Ascending aorta (tissue), 2 donors: ENCODE measurements around the gene PEBP1. TPM values are rescaled to one million over a fixed set of nuclear protein-coding genes. Genes with fewer than 3 reads are reported as not detected.
A peak's percentile ranks its signal among the peaks of the same experiment; 100 is the strongest.

ENCODE experiments used
- DNase-seq, 2 donors: peaks; one replicate each; pipeline ENCODE4 v3.0.0-alpha.2; 2019; ENCODE audit warnings: low spot score in 2 of 2
- H3K27ac ChIP-seq, 2 donors: fragments of 200-600 bp; sonication (generic); one replicate each; pipeline ENCODE4 v1.5.1; 2016 to 2017; ENCODE audit warnings: mild to moderate bottlenecking in 1 of 2
- H3K27me3 ChIP-seq: fragments of 200-600 bp; sonication (generic); one replicate; pipeline ENCODE4 v1.5.1; 2017
- H3K36me3 ChIP-seq, 2 donors: fragments of 200-600 bp; sonication (generic); one replicate each; pipeline ENCODE4 v1.5.1; 2016
- H3K4me1 ChIP-seq, 2 donors: fragments of 200-600 bp; sonication (generic); one replicate each; pipeline ENCODE4 v1.5.1; 2016 to 2017; ENCODE audit warnings: mild to moderate bottlenecking in 1 of 2
- H3K4me3 ChIP-seq, 2 donors: fragments of 200-600 bp; sonication (generic); one replicate each; pipeline ENCODE4 v1.5.1; 2016 to 2017; ENCODE audit warnings: mild to moderate bottlenecking in 1 of 2
- H3K9me3 ChIP-seq, 2 donors: fragments of 200-600 bp; sonication (generic); one replicate each; pipeline ENCODE4 v1.5.1; 2016
- intact Hi-C: fragments of 100-400 bp; cut with DNase I; formaldehyde crosslinking; loops from one replicate; pipeline ENCODE4 v1.15.1; 2023
- total RNA-seq: library from RNA; depleted of rRNA; stranded (reverse); fragments of >200 nt; gene quantifications from one replicate; pipeline ENCODE4 v1.1.0, GENCODE V29; 2016
- TF ChIP-seq, protein P1 (sequence below), 3 experiments: fragments of 200-600 bp in 2 of 3; fragments of 450-650 bp in 1 of 3; sonication (generic) in 2 of 3; IDR thresholded peaks; one replicate each; pipeline ENCODE4 v1.5.1; 2016 to 2019; ENCODE audit warnings: antibody characterized with exemption in 3 of 3, mild to moderate bottlenecking in 1 of 3, moderate library complexity in 1 of 3

The PEBP1 gene
- total RNA-seq, 1 donor from 2014 or later, result 312 TPM

DNA sequence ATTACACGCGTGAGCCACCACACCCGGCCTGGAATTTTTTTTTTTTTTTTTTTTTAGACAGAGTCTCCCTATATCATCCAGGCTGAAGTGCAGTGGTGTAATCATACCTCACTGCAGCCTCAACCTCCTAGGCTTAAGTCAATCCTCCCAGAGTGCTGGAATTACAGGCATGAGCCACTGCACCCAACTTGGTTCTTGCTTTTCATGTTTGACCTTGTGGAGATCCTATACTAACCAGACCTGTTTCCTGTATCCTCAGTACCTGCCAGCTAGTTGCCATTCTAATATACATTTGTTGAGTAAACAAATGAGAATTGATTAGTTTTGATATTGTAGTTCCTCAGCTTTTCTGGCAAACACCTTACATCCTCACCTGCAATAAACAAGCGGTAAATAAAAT lies 28.9 kb upstream of the PEBP1 start:
- H3K27me3 ChIP-seq, result no peaks in the 10 kb centered on the region
- TF ChIP-seq, protein P1, sequence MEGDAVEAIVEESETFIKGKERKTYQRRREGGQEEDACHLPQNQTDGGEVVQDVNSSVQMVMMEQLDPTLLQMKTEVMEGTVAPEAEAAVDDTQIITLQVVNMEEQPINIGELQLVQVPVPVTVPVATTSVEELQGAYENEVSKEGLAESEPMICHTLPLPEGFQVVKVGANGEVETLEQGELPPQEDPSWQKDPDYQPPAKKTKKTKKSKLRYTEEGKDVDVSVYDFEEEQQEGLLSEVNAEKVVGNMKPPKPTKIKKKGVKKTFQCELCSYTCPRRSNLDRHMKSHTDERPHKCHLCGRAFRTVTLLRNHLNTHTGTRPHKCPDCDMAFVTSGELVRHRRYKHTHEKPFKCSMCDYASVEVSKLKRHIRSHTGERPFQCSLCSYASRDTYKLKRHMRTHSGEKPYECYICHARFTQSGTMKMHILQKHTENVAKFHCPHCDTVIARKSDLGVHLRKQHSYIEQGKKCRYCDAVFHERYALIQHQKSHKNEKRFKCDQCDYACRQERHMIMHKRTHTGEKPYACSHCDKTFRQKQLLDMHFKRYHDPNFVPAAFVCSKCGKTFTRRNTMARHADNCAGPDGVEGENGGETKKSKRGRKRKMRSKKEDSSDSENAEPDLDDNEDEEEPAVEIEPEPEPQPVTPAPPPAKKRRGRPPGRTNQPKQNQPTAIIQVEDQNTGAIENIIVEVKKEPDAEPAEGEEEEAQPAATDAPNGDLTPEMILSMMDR (IDR thresholded peaks at IDR 0.05), result no peak
- H3K4me1 ChIP-seq, result no peaks in the 10 kb centered on the region
- DNase-seq, result no peak
- no peak overlapping the region for H3K4me3 ChIP-seq
- intact Hi-C loops, result no loop called here
- no peaks in the 10 kb centered on the region for H3K36me3 ChIP-seq
- H3K9me3 ChIP-seq, result no peaks in the 10 kb centered on the region
- no peak overlapping the region for H3K27ac ChIP-seq

DNA sequence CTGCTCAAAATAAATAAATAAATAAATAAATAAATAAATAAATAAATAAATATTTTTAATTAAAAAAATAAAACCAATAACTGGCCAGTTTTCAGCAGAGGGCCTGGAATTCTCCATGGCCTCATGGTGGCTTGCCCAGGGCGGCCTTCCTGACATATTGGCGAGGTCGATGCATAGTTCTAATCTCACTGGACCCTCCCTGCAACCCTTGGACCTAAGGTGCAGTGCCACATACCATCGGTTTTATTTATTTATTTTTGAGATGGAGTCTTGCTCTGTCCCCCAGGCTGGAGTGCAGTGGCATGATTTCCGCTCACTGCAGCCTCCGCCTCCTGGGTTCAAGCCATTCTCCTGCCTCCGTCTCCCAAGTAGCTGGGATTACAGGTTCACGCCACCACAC lies 28.2 kb upstream of the PEBP1 start:
- Histone ChIP-seq H3K4me3 (no peak overlapping the region), H3K27ac (no peak overlapping the region), H3K36me3 (no peaks in the 10 kb centered on the region), H3K9me3 (no peaks in the 10 kb centered on the region), H3K4me1 (no peaks in the 10 kb centered on the region), H3K27me3 (no peaks in the 10 kb centered on the region)
- DNase-seq, result no peak
- TF ChIP-seq, protein P1 (IDR thresholded peaks at IDR 0.05), result no peak
- intact Hi-C loops, result no loop called here

- intact Hi-C loops, result no loop called here
- no peak for DNase-seq
- TF ChIP-seq, protein P1 (IDR thresholded peaks at IDR 0.05), result no peak
- H3K4me3 ChIP-seq, result no peak overlapping the region
- H3K27ac ChIP-seq, result no peak overlapping the region
- no peaks in the 10 kb centered on the region for H3K36me3 ChIP-seq
- no peaks in the 10 kb centered on the region for H3K4me1 ChIP-seq
- H3K27me3 ChIP-seq, result no peaks in the 10 kb centered on the region
- no peaks in the 10 kb centered on the region for H3K9me3 ChIP-seq
Observed at GRCh38 chr12:118109088-118109487, 26.8 kb upstream of the PEBP1 start.

GRCh38 chr12:118119449-118119879 lies 16.5 kb upstream of the PEBP1 start:
- intact Hi-C loops, result no loop called here
- TF ChIP-seq, protein P1 (IDR thresholded peaks at IDR 0.05), result no peak
- Histone ChIP-seq H3K4me3 (no peak overlapping the region), H3K36me3 (peaks cover 0 to 4% of the 10 kb centered on the region in 2 donors), H3K27me3 (no peaks in the 10 kb centered on the region), H3K4me1 (no peaks in the 10 kb centered on the region), H3K27ac (no peak overlapping the region), H3K9me3 (no peaks in the 10 kb centered on the region)
- DNase-seq, result no peak

GRCh38 chr12:118120579-118121363 lies 15.2 kb upstream of the PEBP1 start:
- H3K9me3 ChIP-seq, result no peaks in the 10 kb centered on the region
- no peak overlapping the region for H3K4me3 ChIP-seq
- H3K36me3 ChIP-seq, result peaks cover 0 to 4% of the 10 kb centered on the region in 2 donors
- no peaks in the 10 kb centered on the region for H3K27me3 ChIP-seq
- TF ChIP-seq, protein P1 (IDR thresholded peaks at IDR 0.05), result peak; percentile 5 to 88 (median 82)
- no peaks in the 10 kb centered on the region for H3K4me1 ChIP-seq
- H3K27ac ChIP-seq, result no peak overlapping the region
- intact Hi-C loops, result loop anchor here (1.0 to 5.0 kb wide), 2 partner anchors 16 to 257 kb away; partner anchors contain the start of genes PEBP1 and SUDS3
- DNase-seq, result peak in 1 of 2 donors; percentile 84
